Measurements from ENCODE around the gene PCSK1N.
"Not testable (repeated sequence)": the region's sequence is repeated elsewhere in the genome, so short reads cannot be mapped to it uniquely, and the experiment has no call there.

Gene PCSK1N

DNA sequence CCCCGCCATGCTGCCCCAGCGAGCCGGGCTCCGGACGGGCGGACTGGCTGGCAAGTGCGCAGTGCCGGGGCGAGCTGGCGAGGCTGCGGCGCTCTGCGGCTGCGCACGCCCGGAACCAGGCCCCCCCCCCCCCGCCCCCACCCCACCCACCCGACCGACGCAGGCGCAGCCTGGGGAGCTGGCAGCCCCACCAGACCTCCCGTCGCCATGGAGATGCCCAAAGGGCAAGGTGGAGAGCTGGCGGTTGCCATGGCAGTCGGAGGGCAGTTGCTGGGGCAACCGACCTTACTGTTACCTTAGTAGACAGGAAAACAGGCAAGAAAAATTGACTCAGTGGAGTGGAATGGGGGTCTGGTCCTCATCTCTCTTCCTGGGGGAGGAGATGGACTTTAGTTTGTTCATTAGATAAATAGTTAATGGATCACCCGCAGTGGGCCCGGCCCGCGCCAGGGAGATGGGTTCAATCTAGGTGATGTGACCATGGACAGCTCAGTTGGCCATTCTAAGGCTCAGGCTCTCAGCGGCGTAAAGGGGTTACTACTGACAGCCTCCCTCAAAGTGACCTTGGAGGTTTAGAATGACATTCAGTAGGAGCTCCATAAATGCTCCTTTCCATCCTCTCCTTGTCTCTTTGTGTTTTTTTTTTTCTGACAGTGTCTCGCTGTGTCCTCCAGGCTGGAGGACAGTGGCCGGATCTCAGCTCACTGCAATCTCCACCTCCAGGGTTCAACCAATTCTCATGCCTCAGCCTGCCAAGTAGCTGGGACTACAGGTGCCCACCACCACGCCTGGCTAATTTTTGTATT lies at the start of gene PCSK1N:
PCSK1N (minus strand) TSS at position 87 of the 806 bp plus-strand sequence; CDS start at position 9, 78 bp downstream.
- DNase-seq (ENCODE audit: low spot score), result no peak

GRCh38 chrX:48883729-48884128 lies 48.3 kb upstream of the PCSK1N start:
- DNase-seq (ENCODE audit: low spot score), result no peak

DNA sequence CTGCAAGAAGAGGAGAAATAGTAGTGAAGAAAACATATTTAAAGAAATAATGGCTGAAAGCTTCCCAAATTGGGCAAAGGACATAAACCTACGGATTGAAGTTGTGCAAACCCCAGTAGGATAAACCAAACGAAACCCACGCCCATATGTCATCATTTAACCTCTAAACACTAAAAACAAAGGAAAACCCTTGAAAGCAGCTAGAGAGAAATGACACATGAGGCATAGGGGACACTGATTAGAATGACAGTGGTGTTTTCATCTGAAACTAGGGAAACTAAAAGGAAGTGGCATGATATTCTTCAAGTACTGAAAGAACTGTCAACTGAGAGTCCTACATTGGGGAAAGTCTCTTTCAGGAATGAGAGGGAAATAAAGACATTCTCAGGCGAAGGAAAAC lies 41.5 kb upstream of the PCSK1N start:
- not testable (repeated sequence) for DNase-seq (ENCODE audit: low spot score)

- not testable (repeated sequence) for DNase-seq (ENCODE audit: low spot score)
These were observed 36.6 kb upstream of the PCSK1N start for GRCh38 chrX:48872017-48872416.

GRCh38 chrX:48864210-48864609 lies 28.8 kb upstream of the PCSK1N start:
- peak; percentile 45 for DNase-seq (ENCODE audit: low spot score)

DNA sequence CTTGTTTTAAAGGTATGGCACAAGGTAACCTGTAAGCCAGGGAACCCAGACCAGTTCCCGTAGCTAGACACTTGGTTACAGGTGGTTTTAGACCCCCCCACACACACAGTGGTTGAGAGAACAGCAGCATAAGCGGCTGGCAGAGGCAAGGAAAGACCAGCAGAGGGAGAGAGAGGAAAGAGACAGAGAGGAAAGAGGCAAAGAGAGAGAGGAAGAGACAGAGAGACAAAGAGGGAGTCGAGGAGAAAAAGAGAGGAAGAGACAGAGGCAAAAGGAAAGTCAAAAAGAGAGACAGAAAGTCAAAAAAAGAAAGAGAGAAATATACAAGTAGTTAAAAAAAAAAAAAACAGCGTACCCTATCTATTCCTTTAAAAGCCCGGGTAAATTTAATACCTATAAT lies 19.5 kb upstream of the PCSK1N start:
- no peak for DNase-seq (ENCODE audit: low spot score)

- not testable (repeated sequence) for DNase-seq (ENCODE audit: low spot score)
These were observed 18.9 kb upstream of the PCSK1N start for GRCh38 chrX:48854121-48854804.

- not testable (repeated sequence) for DNase-seq (ENCODE audit: low spot score)
These were observed 18.1 kb upstream of the PCSK1N start for GRCh38 chrX:48853494-48853893.

DNA sequence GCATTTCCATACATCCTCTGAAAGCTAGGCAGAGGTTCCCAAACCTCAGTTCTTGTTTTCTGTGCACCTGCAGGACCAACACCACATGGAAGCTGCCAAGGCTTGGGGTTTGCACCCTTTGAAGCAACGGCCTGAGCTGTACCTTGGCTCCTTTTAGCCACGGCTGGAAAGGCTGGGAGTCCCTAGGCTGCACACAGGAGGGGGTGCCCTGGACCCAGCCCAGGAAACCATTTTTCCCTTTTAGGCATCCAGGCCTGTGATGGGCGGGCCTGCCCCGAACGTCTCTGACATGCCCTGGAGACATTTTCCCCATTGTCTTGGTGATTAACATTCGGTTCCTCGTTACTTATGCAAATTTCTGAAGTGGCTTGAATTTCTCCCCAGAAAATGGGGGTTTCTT lies 17.4 kb upstream of the PCSK1N start:
- DNase-seq (ENCODE audit: low spot score), result no peak

DNA sequence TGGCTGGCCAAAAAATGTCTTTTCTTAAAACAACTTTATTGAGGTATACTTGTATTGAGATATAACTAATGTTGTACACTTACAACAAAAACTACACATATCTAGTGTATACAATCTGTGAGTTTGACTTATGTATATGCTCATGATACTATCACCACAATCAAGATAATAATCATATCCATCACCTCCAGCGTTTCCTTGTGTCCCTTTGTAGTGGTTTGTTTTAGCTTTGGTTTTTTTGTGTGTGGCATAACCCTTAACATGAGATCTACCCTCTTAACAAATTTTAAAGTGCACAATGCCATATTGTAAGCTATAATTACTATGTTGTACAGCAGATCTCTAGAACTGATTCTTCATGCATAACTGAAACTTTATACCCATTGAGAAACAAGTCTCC lies 13.4 kb upstream of the PCSK1N start:
- no peak for DNase-seq (ENCODE audit: low spot score)

GRCh38 chrX:48839686-48840085 lies 4.3 kb upstream of the PCSK1N start:
- DNase-seq (ENCODE audit: low spot score), result no peak

DNA sequence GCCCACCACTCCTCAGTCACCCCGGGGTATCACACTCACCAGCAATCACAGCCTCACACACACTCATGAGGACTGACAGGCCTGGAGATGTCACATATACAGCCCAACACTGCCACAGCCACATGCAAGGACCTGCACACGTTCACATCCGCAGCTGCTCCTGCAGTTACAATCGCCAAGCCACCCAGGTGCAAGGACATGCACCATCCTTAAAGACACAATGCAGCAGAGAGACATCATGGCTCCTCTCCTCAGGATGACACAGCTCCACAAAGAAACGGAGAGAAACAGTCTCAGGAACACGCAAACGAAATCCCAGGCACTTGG lies 1.1 kb downstream of the PCSK1N start:
- DNase-seq (ENCODE audit: low spot score), result no peak

DNA sequence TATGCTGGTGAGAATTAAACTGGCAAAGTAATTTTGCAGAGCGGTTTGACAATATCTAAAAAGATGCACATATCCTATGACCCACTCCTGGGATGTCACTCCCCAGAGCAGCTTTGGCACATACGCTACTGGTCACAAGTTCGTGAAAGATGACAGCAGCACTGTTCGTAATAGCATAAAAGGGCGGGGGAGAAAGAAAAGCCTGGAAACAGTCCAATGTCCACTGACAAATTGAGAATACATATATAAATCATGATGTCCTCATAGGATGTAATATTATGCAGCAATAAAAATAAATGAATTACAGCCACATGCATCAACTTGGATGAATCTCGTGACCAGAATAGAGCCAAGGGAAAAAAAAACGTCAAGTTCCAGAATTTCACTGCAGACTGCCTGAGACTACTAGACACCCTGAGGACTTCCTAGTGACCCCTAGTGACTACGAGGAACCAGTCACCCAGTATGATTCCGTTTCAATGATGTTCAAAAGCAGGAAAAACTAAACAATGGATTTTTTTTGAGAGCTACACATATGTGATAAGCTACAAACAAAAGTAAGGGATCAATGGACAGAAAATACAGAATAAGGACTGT lies 1.8 kb downstream of the PCSK1N start:
- DNase-seq (ENCODE audit: low spot score), result no peak

- no peak for DNase-seq (ENCODE audit: low spot score)
These were observed 3.5 kb downstream of the PCSK1N start for GRCh38 chrX:48831909-48832291.

DNA sequence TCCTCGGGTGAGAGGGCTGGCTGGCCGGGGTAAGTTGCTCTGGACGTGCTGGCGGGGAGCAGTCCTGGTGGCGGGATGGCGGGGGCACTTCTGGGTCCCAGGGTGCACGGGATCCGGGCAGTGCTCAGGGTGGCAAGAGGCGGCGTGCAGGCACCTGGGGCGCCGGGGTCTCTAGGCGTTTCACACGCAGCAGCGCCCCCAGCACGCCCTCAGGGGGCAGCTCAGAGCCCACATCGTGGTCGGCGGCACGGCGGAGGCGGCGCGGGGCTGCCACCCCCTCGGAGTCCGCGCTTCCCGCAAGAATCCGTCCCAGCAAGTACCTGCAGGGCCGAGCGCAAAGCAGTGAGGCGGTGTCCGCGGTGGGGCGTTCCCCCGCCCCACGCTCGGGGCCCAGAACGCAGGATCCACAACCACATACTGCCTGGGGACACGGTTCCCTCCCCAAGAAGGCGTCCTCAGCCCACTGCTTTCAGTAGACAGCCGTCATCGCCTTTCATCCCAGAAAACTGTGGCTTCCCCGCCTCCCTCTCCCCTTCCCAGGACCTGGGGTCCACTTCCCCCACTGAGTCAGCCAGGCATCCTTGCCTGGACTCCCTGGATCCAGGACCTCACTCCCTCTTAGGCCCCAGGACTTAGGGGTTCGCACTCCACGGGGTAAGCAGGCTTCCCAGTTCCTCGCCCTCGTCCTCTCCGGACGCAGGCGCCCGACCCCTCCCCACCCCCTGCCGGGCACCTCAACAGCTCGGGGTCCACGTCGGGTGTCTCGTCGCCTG lies 4.1 kb downstream of the PCSK1N start:
- DNase-seq (ENCODE audit: low spot score), result no peak

DNA sequence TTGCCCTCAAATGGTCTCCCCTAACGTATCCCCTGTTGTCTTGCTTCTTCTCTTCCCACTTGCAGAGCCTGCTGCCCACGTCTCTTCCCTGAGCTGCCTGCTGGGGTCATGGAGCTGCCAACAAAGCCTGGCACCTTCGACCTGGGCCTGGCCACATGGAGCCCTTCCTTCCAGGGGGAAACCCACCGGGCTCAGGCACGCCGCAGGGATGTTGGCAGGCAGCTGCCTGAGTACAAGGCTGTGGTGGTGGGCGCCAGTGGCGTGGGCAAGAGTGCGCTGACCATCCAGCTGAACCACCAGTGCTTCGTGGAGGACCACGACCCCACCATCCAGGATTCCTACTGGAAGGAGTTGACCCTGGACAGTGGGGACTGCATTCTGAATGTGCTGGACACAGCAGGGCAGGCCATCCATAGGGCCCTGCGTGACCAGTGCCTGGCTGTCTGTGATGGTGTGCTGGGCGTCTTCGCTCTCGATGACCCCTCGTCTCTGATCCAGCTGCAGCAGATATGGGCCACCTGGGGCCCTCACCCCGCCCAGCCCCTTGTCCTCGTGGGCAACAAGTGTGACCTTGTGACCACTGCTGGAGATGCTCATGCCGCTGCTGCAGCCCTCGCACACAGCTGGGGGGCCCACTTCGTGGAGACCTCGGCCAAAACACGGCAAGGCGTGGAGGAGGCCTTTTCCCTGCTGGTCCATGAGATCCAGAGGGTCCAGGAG lies 6.2 kb downstream of the PCSK1N start:
- no peak for DNase-seq (ENCODE audit: low spot score)

GRCh38 chrX:48827654-48827968 lies 7.8 kb downstream of the PCSK1N start:
- no peak for DNase-seq (ENCODE audit: low spot score)

- DNase-seq (ENCODE audit: low spot score), result no peak
These were observed 8.3 kb downstream of the PCSK1N start for GRCh38 chrX:48826876-48827653.

GRCh38 chrX:48826135-48826875 lies 9.1 kb downstream of the PCSK1N start, which contains the start of gene ERAS:
TSS of gene ERAS (plus strand) at chrX:48826513. CDS start at chrX:48829124, 2,611 bp downstream.
- DNase-seq (ENCODE audit: low spot score), result no peak

DNA sequence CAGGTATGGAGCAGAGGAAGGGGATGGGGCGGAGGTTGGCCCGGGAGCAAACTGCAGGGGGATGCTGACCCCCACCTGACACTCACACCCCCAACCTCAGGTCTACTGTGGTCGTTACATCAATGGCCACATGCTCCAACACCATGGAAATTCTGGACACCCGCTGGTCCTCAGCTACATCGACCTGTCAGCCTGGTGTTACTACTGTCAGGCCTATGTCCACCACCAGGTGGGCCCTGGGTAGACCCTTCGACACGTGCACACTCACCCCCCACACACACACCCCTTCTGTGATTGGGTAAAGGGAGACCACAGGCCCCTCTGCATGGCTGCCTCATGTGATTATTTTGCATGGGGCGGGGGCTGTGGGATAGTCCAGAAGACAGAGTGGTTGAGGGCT lies 11.3 kb downstream of the PCSK1N start:
- no peak for DNase-seq (ENCODE audit: low spot score)
